Activated CD4-positive, alpha-beta T cell treated with anti-CD3 and anti-CD28 coated beads, Interleukin-2, amount 50 U/mL, for 16 hours (primary cell): Measurements from ENCODE around the gene ATP2B2.

Experiments
- DNase-seq: peaks from one replicate; pipeline ENCODE4 v3.0.0-alpha.2; 2020

Gene ATP2B2

DNA sequence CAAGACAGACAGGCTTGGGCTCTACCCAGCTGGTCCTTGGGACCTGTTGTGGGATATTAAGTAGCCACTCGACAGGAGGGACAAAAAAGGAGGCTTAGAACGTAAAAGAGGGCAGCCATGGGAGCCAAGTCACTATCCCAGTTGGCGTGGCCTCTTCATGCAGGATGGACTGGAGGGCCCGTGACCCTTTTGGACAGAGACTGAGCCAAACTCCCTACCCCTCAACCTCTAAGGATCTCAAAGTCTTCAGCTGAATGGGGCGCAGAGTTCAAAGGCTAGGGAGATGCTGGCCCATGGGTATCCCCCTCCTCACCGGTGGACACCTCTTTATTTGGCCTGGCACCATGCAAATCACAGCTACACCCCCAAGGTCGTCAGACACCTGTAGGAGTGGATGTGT, 126.6 kb downstream of the ATP2B2 start:
- DNase-seq: no peak

DNA sequence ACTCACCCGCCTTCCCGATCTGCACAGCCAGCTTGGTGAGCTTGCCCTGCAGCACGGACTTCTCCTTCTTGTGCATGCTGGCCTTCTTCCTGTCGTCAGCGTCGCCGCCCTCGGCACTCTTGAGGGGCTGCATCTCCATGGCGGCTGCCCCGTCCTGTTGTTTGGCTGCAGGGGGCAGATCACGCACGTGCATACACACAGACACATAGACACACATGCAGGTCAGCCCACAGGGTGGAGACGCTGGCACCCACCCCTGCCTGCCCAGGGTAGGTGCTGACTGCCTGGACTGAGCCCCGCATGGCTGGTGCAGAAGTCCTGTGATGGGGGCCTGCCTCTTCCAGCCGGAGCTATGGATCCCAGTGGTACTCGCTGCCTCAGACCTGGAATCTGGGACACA, 127.1 kb downstream of the ATP2B2 start:
- no peak for DNase-seq

DNA sequence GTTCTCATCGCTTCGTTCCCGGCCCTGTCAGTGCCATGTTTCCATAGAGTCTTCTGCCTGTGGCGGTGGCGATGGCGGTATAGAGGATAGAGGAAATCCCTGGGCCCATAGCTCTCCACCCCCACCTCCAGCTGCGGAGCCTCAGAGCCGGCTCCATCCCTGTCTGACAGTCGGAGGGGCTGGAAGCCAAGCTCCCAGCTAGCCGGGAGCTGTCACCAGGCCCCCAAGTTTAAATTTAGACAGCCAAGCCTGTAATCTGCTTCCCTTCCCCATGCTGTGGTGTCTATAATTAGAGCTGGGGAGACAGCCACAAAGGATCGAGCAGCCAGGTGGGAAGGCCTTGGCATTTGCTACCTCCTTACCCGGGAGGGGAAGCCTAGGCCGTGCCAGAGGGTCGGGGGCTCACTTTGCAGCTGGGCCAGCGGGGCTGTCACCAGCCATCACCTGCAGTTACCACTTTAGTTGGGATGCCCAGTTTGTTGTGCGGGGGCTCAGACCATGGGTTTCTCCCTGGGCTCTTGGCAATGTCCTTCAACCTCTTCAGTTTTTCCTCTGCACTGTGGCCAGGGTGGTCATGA, 128.1 kb downstream of the ATP2B2 start:
- no peak for DNase-seq

- DNase-seq: no peak
Measured at GRCh38 chr3:10376353-10376752, 129.0 kb downstream of the ATP2B2 start.

GRCh38 chr3:10375296-10376053, 129.9 kb downstream of the ATP2B2 start:
- no peak for DNase-seq

- DNase-seq: no peak
Measured at GRCh38 chr3:10374311-10374710, 131.1 kb downstream of the ATP2B2 start.

- DNase-seq: no peak
Measured at GRCh38 chr3:10373686-10374261, 131.6 kb downstream of the ATP2B2 start.

GRCh38 chr3:10371789-10372188, 133.6 kb downstream of the ATP2B2 start:
- no peak for DNase-seq

GRCh38 chr3:10371167-10371566, 134.2 kb downstream of the ATP2B2 start:
- DNase-seq: no peak

DNA sequence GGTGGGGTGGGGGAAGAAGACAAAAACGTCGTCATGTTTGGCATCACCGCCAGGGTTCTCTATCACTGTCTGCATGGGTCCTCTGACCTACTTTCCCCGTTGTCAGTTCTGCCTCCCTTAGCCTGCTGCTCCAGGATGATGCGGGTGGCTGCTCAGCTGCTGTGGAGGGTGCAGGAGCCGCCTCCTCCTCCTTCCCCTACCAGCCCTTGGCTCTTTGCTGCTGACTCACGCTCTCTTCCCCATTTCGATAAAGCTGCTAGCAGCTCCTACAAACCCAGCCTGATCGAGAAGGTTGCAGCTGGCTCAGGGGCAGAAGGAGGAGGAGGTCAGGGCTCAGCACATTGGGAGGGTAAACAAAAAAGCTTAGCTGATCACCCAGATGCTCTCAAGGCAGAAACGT, 135.0 kb downstream of the ATP2B2 start:
- peak; percentile 9 for DNase-seq

DNA sequence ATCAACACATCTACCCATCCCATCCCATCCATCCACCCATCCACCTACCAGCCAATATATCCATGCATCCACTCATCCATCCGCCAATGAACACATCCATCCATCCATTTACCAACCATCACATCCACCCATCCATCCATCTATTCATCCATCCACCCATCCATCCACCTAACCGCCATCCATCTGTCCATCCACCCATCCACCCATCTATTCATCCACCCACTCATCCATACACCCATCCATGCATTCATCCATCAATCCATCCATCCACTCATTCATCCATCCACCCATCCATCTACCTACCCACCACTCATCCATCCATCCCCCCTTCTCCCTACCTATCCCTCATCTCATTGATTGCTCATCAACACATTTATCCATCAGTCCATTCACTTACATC, 136.9 kb downstream of the ATP2B2 start:
- DNase-seq: no peak

GRCh38 chr3:10367506-10367905, 137.9 kb downstream of the ATP2B2 start:
- DNase-seq: no peak

DNA sequence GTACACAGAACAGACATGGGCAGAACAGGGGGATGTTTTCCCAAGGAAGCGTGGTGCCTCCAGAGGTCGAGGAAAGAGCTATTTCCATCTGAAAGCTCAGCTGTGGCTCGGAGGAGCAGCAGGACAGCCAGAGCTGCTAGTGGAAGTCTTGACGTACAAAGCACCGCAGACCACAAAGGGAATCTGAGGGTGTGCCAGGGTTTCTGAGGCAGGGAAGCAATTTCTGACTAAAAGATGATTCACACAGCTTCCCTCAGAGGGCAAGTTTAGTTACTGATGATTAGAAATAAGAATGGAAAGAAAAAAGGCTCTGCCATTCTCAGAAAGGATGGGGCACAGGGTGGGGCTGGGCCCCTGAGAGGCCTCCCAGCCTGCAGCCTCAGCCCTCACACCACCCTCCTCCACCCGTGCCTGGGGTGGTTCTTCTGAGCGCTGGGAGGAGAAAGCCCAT, 138.7 kb downstream of the ATP2B2 start:
- peak; percentile 80 for DNase-seq

DNA sequence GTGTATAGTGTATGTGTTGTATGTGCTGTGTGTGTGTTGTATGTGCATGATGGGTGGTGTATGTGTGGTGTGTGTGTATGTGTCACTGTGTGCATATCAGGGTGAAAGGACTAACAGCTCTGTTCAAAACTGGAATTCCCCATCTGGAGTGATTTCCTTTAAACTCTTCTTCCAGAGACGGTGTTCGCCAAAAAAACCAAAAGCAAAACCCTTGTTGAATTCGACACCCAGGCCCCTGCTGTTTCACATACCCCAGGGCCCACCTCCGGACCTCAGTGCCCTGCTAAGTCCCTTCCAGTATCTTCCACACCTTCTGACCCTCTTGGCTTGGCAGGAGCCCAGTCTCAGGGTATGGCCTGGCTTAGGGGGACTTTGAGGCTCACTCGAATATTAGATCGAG, 139.6 kb downstream of the ATP2B2 start:
- DNase-seq: peak; percentile 28

GRCh38 chr3:10365316-10365715, 140.1 kb downstream of the ATP2B2 start:
- DNase-seq: no peak

- no peak for DNase-seq
Measured at GRCh38 chr3:10364806-10365205, 140.6 kb downstream of the ATP2B2 start.

DNA sequence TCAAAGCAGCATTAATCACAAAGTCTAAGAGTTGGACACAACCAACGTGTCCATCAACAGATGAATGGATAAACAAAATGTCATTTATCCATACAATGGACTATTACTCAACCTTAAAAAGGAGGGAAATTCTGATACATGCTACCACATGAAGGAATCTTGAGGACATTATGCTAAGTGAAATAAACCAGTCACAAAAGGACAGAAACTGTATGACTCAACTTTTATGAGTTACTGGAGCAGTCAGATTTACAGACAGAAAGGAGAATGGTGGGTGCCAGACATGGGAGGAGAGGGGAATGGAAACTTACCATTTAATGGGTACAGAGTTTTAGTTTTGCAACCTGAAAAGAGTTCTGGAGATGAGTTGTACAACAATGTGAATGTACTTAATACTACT, 141.5 kb downstream of the ATP2B2 start:
- peak; percentile 53 for DNase-seq

GRCh38 chr3:10361375-10361774, 144.0 kb downstream of the ATP2B2 start:
- DNase-seq: no peak

DNA sequence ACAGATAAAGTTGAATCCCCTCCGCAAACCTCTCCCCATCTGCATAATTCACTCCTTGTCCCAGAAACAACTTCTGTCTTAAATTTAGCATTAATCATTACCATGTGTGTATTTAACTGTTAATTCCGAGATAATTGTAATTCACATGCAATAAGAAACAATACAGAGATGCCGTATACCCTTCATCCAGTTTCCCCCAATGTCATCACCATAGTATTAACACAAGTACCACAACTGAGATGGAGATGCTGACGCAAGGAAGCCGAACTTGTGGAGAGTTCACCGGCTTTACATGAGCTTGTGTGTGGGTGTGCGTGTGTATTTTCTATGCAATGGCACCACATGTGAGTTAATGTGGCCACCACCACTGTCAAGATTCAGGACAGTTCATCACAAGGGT, 144.9 kb downstream of the ATP2B2 start:
- DNase-seq: no peak

DNA sequence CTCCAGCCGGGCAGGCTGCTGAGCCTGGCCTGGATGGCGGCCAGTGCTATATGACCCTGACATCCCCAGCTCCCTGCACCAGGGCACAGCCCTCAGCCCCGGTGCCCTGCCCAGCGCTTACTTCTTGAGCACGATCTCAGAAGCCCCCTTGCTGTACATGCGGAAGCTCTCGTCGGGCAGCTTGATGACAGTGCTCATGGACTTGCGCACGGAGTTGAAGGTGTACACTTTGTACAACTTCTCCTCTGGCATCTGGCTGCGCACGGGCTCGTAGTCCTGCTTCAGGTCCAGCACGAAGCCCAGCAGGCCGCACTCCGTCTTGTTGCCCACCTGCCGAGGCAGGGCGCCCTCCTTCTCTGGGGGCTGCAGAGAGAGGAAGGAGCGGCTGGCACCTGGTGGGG, 145.6 kb downstream of the ATP2B2 start:
- DNase-seq: no peak

- no peak for DNase-seq
Measured at GRCh38 chr3:10358309-10358980, 146.9 kb downstream of the ATP2B2 start.

- DNase-seq: no peak
Measured at GRCh38 chr3:10357592-10358308, 147.6 kb downstream of the ATP2B2 start.

DNA sequence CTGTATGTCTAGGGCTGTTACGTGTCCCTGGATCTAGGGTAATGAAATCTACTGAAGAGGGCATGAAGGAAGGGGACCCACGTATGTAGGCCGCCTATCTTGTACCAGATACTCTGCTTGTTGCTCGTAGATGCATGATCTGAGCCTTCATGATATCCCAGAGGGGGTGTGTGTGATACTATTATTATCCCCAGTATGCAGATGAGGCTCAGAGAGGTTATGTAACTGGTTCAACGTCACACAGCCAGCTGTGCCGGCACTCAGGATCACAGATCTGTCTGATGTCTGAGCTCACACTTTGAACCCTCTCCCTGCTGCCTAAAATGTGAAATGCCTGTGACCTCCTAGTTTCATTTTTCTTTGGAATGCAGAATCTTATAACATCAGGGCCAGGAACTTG, 148.3 kb downstream of the ATP2B2 start:
- DNase-seq: no peak
